NCI-H2196 (cell line): ENCODE measurements around the gene MSRB3.

ENCODE experiments used
- DNase-seq: peaks from one replicate; lab custom pipeline; 2025; ENCODE audit not compliant: unreplicated experiment; lab: John Stamatoyannopoulos, UW

The MSRB3 gene

DNA sequence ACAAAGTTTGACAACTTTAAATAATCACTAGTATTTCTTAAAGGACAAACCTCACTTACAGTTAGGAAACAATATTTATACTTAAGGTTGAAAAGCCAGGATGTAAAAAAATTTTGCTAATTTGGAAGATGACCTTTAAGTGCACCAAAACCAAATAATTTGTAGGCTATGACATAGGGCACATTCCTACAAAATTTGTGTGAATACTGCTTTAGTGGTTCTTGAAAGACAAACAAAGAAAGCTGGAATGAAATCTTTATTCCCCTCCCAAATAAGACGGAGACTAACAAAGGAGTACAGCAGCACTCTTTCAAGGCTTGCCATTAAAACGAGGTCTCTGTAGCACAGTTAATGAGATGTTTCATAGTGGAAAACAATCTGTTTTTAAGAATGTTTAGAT, 45.6 kb downstream of the MSRB3 start:
- DNase-seq: no peak

DNA sequence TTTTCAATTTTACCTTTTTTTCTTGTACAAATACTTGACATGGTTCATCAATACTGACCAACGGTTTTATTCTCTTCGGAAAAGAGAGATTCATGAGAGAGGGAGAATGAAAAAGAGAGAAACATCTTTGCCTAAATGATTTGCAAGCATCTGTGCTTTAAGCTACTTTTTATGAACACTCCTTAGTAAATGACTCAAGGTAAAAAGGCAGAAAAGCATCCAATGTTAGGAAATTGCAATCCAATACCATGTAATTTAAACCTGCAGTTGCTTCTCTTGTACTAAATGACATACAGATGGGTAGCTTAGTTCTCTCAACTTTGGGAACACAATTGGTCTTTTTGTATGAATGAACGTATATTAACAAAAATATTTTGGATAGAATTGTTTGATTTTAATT, 46.1 kb downstream of the MSRB3 start:
- DNase-seq: no peak

DNA sequence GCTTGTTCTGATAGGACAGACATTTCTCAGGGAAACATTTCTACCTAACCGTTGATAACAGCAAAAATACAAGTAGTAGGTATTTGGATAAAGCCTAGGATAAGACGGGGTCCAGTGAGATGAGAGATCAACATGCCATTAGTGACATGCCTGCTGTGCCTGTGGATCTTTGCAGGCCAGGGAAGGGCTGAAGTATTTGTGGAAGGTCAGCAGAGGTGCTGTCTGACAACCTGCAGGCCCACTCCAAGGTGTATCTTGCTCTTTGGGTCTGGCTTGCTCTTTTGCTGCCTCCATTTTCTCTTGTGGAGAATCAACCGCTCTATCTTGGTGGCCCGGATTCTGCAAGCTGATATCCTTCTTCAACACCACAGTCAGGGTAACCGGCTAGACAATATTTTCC, 46.7 kb downstream of the MSRB3 start:
- no peak for DNase-seq

DNA sequence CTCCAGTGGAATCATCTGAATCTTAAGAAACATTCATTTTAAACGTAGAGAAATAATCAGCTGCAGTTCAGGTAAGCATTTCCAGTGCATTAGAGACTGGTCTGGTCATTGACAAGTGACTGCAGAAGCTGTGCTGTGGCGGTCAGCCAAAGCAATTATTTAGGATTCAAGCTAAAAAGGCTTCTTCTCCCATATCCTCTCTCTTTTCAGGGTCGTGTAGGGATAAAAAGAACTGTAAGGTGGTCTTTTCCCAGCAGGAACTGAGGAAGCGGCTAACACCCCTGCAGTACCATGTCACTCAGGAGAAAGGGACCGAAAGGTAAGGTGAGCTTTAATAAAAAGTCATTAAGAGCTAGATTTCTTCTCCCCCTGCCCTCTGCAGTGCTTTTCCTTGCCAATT, 48.1 kb downstream of the MSRB3 start:
- no peak for DNase-seq

DNA sequence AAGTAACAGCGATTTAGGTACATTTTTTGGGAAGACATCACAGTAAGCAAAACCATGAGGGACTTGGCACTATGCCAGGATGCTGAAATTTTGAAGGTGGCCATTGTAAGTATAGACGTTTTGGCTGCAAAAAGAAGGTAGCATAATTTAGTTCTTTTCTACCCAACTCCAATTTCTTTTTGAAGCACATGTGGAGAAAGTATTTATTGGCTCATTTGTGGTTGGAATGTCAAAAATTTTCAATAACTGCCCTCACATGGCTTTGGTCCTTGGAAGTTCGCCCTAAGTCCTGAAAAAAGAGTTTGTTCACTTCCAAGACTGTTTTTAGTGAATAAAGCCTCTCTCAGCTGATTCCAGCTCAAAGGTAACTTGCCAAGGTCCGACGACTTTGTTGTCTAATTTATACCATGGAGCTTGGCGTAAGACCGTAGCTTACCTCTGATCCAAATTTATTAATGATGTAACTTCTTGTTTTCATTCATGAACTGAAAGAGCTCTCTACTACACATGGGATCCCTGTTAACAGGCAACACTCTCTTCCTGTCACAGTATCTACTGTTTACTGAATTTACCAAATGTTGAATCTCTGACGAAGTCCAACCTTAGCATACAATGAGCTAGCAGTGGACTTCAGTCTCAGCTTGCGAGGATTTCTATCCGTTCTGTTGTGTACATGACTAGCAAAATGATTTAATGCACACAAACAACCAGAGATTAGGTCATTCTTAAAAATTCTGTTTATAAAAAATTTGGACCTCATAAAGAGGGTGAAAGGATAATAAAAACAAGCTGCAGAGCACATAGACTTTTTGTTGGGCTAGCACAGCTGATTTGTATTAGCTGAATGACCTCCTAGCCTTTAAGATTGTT, 49.0 kb downstream of the MSRB3 start:
- DNase-seq: no peak

DNA sequence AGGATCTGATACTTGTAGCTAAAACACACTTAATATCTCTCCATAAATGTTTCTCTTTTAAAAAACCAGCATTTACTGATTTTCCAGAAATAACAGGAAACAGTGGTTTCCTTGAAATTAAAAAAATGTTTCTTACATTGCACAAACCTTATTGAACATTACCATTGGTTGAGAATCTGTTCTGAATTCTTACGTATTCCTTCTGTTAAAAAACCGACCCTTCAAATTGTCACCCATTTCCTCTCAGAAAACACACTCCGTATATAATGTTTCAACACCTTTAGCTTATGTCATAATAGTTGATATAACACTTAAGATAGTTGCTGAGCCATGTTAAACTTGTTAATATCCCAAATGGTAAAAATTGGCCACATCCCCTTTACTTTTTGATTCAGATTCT, 51.2 kb downstream of the MSRB3 start:
- no peak for DNase-seq

DNA sequence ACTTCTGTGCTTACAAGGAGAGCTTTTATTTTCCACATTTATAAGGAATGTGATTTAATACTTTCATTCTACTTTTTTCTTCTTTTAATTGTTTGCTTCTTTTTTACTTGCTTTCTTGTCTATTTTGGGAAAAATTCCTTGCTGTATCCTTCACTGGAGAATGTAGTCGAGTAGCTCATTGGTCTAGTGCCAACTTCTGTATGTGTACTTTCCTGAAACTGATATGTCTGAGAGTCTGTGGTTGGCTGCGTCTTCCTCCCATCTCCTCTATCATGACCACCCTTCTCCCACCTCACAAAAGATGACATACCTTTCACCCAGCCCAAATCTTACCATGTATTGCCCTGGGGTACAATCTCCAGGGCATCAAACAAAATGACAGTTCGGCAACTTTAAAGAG, 51.8 kb downstream of the MSRB3 start:
- DNase-seq: no peak

DNA sequence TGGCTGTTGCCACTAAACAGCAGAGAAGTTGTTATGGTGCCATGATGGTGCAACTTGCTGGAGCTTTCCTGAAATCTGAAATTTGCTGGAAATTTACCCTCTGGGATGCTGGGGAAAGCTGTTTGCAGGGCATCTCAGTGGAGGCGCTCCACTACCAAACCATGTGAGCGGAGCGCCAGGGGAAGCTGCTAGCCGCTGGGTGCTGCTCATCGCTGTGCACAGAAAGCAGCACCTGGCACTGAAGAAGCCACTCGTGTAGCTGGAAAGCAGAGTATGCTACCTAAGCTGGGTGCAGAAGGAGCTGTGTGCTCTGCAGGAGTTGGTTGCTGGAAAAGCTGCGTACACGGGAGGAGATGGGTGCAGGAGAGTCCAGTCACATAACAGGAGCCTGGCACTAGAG, 53.0 kb downstream of the MSRB3 start:
- no peak for DNase-seq

DNA sequence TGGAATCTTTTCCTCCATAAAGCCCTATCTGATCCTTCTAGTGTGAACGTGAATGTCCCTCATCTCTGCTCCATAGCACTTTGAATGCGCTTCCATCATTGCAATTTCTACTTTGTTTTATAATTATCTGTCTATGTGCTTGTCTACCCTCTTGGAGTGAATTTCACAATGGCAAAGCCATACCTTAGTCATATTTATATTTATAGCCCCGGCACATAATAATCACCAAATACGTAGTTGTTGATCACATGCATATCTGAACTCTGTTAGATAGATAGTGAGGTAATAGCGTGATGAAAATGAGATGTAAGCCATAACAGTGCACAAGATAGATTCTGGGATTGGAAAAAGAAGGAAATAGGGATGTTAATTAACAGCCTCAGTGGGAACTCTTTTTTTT, 55.2 kb downstream of the MSRB3 start:
- DNase-seq: no peak

DNA sequence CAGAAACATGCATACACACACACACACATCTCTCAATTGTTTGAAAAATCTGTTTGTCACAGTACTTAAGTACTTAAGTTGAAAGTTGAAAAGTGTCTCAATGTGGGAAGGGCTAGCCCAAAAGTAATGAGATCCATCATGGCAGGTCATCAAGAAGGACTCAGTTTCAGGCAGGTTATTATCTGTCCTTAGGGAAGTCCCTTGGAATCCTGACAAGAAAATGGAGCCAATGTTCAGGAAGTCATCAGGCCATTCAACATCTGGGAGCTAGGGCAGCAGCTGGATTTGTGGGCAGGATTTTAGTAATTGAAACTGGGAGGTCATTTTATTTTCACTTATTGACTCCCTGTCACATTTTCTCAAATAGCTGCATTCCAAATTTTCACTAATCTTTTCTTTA, 56.0 kb downstream of the MSRB3 start:
- no peak for DNase-seq

DNA sequence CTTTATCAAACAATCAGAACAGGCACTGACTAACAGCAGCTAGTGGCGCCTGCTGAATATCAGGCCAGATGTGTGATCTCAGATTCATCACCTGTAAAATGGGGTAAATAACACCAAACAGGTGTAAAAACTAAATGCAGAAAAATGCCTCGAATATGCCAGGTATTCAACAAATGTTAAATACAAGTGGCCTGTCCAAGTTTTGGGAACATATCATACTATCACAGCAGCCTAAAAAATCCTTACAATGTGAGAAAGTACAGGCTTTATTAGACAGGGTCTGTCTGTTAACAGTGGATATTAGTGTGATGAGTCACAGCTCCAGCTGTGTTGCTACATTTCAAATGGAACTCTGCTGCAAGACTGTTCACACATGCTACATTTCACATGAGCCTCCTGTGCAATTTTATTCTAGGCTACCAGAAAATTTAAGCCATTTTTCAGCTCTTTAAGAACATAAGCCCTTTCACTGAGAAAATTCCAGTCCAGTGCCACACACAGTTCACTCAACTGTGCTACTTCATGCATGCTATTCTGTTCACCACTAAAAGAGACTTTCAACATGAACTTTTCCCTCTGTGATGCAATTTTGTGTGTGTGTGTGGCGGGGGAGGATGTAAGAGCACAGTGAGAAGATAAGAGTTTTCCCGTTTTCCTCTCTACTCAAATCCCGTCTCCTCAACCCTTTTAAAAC, 56.7 kb downstream of the MSRB3 start:
- DNase-seq: no peak

DNA sequence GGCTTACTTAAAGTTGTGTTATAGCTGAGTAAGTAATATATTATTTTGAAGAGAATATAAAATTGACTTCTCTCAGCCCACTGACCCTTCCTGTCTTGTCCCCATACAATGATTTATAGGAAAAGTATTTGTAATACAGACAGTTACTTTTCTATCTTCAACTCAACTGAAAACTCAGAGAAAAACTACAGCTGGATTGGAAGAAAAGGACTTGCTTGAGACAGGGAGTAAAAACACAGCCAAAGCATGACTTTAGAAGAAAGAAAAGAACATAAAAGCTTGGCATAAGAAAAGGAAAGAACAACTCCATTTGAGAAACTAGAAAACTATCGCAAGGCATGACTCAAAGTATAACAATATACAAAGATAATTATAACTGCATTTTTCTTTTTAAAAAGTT, 57.5 kb downstream of the MSRB3 start:
- DNase-seq: no peak

DNA sequence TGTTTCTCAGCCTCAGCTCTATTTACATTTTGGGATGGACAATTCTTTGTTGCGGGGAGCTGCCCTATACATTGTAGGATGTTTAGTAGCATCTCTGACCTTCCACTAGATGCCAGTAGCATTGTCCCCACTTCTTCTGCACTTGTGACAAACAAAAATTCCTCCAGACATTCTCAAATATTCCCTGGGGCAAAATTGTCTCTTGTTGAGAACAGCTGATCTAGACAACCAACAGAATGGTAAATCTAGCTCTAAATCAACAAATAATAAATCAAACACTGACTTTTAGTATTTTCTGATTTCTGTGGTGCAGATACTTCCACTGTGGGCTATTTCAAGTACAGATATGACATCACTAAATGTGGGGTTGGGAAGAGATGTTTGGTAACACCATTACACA, 60.7 kb downstream of the MSRB3 start:
- DNase-seq: no peak

DNA sequence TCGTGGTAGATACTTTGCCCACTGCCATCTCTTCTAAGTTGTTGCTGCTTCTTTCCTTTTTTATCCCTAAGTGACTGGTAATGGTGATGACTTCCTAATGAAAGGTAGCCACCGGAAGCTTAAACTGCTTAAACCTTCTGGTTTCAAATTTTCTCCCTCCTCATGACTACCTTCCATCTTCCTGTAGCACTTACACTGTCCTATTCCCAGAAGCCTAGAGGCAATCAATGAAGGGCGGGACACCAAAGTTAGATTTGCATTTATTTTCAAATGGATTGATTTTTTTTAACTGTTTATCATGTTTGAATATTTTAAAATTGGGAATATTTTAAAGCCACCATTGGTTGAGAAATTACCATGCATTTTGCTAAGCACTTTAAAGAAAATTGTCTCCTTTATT, 64.7 kb downstream of the MSRB3 start:
- DNase-seq: no peak

DNA sequence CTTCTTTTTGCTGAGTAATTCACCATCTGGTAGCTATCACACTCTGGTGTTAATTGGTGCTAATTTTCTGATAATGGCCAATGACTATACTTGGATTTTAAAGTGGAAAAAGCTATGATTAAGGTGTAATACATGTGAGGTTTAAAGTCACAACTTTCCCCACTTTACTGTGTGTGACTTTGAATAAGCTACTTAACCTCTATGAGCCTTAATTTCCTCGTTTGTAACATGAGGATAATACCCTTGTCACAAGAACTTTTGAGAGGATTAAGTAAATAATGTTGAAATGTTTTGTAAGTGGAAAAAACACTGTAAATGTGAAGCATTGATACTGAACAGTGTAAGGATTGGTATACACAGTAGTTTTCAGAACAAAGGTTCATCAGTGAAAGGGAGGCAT, 65.3 kb downstream of the MSRB3 start:
- DNase-seq: no peak

DNA sequence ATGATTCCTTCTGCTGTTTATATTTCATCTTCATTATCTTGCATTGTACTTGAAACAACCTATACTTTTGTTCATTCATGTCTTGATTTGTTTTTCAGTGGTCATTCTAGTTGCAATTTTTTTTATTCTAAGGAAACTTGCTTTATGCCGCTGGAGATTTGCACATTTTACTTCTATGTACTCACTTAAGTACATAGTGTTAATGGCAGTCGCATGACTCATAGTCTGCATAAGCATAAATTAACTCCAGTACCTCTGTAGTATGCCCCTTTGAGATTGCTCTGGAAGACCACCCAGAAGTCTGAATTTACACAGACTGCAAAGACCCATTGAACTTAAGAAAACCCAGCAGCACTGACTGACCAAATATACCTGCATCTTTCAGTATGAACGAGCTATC, 77.0 kb downstream of the MSRB3 start:
- DNase-seq: no peak

DNA sequence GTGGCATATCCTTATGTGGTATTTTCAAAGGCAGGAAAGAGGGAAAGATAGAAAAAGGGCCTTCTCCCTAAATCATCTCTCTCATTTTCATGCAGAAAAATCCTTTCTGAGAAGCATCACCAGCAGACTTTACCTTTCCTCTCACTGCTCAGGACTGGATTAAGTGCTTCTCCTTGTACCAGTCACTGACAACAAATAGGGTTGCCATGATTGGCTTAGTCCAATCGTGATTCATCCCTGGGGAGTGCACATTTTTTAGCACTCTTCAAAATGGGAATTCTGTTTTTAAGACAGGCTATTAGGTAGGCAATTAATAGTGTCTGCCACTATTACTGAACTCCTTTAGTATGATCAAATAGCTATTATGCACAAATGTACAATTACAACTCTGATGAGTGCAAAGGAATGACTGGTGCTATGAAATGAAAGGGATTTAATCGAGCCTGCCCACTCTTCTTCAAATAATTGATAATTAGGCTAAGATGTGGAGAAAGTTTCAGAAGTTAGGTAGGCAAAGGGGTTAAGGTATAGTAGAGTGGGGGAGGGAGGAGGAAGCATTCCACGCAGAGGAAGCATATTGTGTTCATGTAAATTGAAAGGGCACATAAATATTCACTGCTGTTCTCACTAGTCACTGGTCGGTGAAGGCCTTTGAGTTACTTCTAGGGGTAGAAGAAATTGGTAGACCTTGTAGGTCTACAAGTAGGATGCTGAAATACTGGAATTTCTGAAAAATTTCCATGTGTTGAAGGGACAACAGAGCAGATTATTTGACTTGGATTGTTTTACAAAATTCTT, 84.0 kb downstream of the MSRB3 start:
- DNase-seq: no peak

DNA sequence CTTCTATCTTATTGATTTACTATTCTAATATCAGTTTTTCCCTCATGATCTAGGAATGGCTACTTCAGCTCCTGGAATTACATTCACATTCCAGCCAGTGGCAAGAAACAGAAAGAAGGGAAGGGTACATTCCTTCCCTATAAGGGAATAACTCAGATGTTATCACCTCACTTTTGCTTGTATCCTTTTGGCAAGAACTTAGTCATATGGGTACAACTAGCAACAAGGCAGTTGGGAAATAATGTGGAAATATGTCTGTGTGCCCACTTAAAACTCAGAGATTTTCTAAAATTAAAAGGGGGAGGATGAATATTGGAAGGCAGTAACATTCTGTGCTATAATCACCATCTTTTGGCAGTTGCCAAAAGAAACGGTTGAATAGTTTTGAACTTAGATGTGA, 85.6 kb downstream of the MSRB3 start:
- no peak for DNase-seq

DNA sequence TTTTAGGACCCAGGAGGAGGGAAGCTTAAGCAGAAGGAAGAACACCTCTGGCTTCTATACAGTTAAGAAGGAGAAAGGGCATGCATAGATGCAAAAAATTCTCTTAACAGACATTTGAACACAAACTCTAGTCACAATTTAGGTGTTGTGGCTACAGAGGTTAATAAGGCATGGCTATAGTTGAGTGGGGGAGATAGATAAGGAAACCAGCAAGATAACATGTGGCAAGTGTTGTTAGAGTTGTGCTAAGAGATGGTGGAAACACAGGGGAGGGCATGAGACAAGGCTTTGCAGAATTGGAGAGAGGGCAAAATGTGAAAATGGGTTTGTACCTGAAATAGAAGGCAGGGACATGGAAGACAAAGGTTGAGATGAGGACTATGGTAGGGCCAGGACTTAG, 88.9 kb downstream of the MSRB3 start:
- no peak for DNase-seq

DNA sequence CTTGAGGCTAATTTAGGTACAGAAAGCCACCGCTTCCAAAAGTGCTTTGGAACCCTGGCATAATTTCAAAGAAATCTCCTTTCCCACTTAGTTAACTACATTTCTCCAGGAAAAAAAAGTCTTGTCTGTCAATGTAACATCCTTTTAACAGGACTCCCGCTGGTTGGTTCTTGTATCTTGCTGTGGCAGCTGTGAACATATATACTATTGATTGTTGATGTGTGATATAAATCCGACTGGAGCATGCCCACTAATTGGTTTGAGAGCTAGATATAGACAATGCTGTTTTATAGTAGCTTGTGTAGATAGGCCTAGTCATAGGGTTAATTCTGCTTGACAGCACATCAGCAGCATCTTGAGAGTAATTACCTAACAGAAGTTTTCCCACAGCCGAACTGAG, 89.6 kb downstream of the MSRB3 start:
- DNase-seq: no peak

DNA sequence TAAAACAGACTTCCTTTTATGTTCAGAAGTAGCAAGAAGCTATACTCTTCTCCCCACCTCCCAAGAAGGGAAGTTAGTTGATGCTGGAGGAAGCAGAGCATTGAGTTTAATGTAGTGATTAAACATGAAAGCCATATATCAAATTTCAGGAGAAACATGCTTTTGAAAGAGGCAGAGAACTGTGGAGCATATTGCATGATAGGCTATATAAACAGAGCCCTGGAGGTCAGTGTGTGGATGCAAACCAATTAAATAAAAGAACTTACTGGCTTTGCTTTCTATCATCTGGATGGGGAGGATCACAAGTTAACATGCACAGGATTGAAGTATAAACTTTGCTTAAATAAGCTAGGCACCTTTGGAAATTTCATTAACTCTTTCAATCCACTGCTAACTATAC, 94.1 kb downstream of the MSRB3 start:
- no peak for DNase-seq

DNA sequence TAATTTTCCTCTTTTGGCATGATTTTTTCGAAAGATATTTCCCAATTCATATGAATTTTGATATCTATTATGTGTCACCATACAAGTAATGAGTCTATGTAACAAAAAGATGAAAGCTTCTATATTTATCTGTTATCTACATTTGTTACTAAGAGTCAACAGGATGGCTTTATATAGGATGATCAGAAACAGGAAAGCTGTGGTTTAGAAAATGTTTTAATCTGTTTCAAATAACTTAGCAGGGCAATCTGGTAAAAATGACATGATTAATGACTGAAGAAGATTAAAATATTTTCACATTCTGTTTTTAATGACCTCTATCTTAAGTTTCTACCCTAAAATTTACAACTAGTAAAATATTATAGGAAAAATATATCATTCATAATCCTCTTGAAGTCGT, 105.8 kb downstream of the MSRB3 start:
- DNase-seq: no peak
